ENCODE data around the gene FMR1.

Gene FMR1

DNA sequence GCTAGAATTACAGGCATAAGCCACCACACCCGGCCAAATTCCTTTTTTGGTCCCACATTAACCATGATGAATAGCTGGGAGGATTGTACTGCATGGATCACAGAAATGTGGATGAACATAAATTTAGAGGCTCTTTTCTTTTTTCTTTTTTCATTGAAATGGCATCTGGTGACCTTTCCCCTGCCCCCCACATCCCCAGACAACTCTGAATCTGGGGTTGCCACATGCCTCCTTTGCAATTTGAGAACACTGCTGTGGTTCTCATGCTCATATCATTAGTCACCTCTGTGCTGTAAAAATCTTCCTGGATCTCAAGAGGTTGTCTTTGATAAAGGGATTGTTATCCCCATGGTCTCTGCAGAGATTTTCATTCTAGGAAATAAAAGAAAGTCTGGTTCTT lies 46.6 kb downstream of the FMR1 start:
- H3K4me3 ChIP-seq (ENCODE audit: low read length): no peak overlapping the region
- DNase-seq (ENCODE audit: low read depth): peak; percentile 52
- TF ChIP-seq, protein P1, sequence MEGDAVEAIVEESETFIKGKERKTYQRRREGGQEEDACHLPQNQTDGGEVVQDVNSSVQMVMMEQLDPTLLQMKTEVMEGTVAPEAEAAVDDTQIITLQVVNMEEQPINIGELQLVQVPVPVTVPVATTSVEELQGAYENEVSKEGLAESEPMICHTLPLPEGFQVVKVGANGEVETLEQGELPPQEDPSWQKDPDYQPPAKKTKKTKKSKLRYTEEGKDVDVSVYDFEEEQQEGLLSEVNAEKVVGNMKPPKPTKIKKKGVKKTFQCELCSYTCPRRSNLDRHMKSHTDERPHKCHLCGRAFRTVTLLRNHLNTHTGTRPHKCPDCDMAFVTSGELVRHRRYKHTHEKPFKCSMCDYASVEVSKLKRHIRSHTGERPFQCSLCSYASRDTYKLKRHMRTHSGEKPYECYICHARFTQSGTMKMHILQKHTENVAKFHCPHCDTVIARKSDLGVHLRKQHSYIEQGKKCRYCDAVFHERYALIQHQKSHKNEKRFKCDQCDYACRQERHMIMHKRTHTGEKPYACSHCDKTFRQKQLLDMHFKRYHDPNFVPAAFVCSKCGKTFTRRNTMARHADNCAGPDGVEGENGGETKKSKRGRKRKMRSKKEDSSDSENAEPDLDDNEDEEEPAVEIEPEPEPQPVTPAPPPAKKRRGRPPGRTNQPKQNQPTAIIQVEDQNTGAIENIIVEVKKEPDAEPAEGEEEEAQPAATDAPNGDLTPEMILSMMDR (IDR thresholded peaks at IDR 0.05; ENCODE audit: insufficient read depth, low read depth, low read length, missing control alignments): no peak

DNA sequence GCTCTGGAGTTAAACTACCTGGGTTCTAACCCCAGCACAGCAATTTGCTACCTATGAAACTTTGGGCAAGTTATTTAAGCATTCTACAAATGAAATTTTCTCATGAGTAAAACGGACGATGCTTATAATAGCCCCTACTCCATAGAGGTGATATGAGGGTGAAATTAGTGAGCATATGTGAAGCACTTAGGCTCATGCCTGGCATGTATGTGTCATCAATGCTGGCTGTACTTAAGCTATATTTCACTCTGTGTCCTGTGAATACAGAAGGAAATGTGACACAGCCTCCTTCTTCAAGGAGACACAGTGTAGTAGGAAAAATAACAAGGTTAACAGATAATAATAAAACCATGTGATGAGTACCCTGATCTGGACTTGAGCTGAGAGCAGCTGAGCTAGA lies 49.0 kb downstream of the FMR1 start:
- DNase-seq (ENCODE audit: low read depth): no peak
- TF ChIP-seq, protein P1 (IDR thresholded peaks at IDR 0.05; ENCODE audit: insufficient read depth, low read depth, low read length, missing control alignments): no peak
- H3K4me3 ChIP-seq (ENCODE audit: low read length): no peak overlapping the region

DNA sequence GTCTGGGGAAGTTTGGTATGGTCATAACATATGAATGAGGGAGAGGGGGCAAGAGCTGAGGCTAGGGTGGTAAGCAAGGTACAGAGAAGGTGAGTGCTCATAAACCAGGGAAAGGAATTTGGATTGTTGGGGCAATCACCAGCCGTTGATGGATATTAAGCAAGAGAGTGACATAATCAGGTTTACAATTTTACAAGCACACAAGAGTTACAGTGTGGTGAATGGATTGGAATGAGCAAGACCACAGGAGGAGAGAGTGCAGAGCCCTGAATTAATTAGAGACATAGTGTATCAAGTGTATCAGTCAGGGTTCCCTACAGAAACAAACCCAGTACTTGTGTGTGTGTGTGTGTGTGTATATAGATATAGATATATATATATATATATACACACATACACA lies 50.8 kb downstream of the FMR1 start:
- TF ChIP-seq, protein P1 (IDR thresholded peaks at IDR 0.05; ENCODE audit: insufficient read depth, low read depth, low read length, missing control alignments): no peak
- DNase-seq (ENCODE audit: low read depth): peak; percentile 12
- no peak overlapping the region for H3K4me3 ChIP-seq (ENCODE audit: low read length)

DNA sequence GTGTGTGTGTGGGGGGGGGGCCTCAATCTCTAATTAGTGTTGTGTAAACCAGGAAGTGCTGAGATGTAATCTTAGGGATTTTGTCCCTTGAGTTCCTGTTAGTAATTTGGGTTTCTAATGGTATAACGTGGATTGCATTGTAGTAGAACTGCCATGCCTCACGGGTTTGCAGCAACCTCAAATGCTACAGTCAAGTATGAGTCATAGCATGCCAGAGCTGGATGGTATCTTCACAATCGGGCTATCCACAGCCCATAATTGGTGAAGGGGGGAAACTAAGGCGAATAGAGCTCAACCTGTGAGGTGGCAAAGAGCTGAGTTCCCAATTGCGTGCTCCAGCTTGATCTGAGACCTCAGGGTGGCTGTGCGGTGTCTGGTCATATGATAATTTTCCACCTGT lies 67.2 kb downstream of the FMR1 start:
- TF ChIP-seq, protein P1 (IDR thresholded peaks at IDR 0.05; ENCODE audit: insufficient read depth, low read depth, low read length, missing control alignments): no peak
- H3K4me3 ChIP-seq (ENCODE audit: low read length): no peak overlapping the region
- DNase-seq (ENCODE audit: low read depth): peak; percentile 9

DNA sequence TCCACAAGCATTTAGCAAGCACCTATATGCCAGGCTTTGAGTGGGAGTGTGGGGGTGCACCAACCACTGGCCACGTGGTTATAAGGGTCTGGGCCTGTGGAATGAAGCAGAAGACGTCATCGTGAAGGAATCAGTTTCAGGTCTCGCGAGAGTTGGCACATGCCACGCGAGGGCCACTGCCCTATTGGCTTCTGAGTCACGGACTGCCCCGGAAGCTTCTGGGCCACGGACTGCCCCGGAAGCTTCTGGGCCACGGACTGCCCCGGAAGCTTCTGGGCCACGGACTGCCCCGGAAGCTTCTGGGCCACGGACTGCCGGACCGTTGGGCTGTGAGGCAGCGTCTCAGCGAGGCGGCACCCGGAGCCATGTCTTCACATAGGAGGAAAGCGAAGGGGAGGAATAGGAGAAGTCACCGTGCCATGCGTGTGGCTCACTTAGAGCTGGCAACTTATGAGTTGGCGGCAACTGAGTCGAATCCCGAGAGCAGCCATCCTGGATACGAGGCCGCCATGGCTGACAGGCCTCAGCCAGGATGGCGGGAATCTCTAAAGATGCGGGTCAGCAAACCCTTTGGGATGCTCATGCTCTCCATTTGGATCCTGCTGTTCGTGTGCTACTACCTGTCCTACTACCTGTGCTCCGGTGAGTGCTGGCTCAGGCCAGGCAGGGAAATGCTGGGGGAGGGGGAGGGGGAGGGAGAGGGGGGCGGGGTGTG lies 69.5 kb downstream of the FMR1 start, which contains the start of gene FMR1NB:
Gene FMR1NB, plus strand, starts transcription at position 300 of the 715 bp plus-strand sequence. Its CDS starts 66 bp downstream, at position 366.
- DNase-seq (ENCODE audit: low read depth): no peak
- TF ChIP-seq, protein P1 (IDR thresholded peaks at IDR 0.05; ENCODE audit: insufficient read depth, low read depth, low read length, missing control alignments): no peak
- no peak within 1 kb of the TSS for H3K4me3 ChIP-seq (ENCODE audit: low read length)
